Activated CD4-positive, alpha-beta T cell treated with anti-CD3 and anti-CD28 coated beads, Interleukin-2, amount 10 ng/mL, durations not matched to agents 24 days and 14 days (primary cell): Measurements from ENCODE around the gene GALNT18. TPM values are rescaled to one million over a fixed set of nuclear protein-coding genes. Genes with fewer than 3 reads are reported as not detected.

Experiments used
- DNase-seq: peaks from one replicate; pipeline ENCODE4 v3.0.0; 2022
- H3K27ac Mint-ChIP-seq: one replicate; pipeline ENCODE4 v1.8.0; 2022; ENCODE audit warnings: mild to moderate bottlenecking, mixed read lengths
- H3K27me3 Mint-ChIP-seq: one replicate; pipeline ENCODE4 v1.8.0; 2022; ENCODE audit warnings: mixed read lengths
- H3K36me3 Mint-ChIP-seq: one replicate; pipeline ENCODE4 v1.8.0; 2022; ENCODE audit warnings: low read depth, mild to moderate bottlenecking, mixed read lengths
- H3K4me1 Mint-ChIP-seq: one replicate; pipeline ENCODE4 v1.8.0; 2021; ENCODE audit warnings: mixed read lengths
- H3K4me3 Mint-ChIP-seq: one replicate; pipeline ENCODE4 v1.8.0; 2022; ENCODE audit warnings: mild to moderate bottlenecking, moderate library complexity, mixed read lengths
- H3K9me3 Mint-ChIP-seq: one replicate; pipeline ENCODE4 v1.8.0; 2021; ENCODE audit warnings: mixed read lengths
- intact Hi-C: fragments of 100-400 bp; cut with micrococcal nuclease; formaldehyde crosslinking; loops from one replicate; pipeline ENCODE4 v1.15.1; 2023
- total RNA-seq: library from RNA; stranded (reverse); gene quantifications from 2 replicates; pipeline ENCODE4 v1.2.3, GENCODE V29; 2022

GALNT18 gene
- total RNA-seq, 1 donor from 2014 or later, result 8.6 TPM

- Mint-ChIP-seq H3K36me3 (no peaks in the 10 kb centered on the region), H3K4me1 (no peaks in the 10 kb centered on the region), H3K9me3 (peaks cover 8% of the 10 kb centered on the region), H3K27ac (no peak overlapping the region), H3K27me3 (peaks cover 45% of the 10 kb centered on the region), H3K4me3 (no peak overlapping the region)
- DNase-seq, result no peak
- intact Hi-C loops, result no loop called here
Observed at GRCh38 chr11:11641581-11641980, 19.8 kb upstream of the GALNT18 start.

- intact Hi-C loops, result no loop called here
Observed at GRCh38 chr11:11640996-11641395, 19.2 kb upstream of the GALNT18 start.

GRCh38 chr11:11640152-11640551 lies 18.3 kb upstream of the GALNT18 start:
- intact Hi-C loops, result no loop called here
- Mint-ChIP-seq H3K27ac (no peak overlapping the region), H3K27me3 (peaks cover 35% of the 10 kb centered on the region), H3K4me3 (no peak overlapping the region), H3K4me1 (no peaks in the 10 kb centered on the region), H3K36me3 (no peaks in the 10 kb centered on the region), H3K9me3 (peaks cover 4% of the 10 kb centered on the region)
- no peak for DNase-seq

More at GRCh38 chr11:11640996-11641395, 19.2 kb upstream of the GALNT18 start:
- Mint-ChIP-seq H3K27ac (no peak overlapping the region), H3K27me3 (peaks cover 39% of the 10 kb centered on the region), H3K9me3 (peaks cover 7% of the 10 kb centered on the region), H3K36me3 (no peaks in the 10 kb centered on the region), H3K4me3 (no peak overlapping the region), H3K4me1 (no peaks in the 10 kb centered on the region)
- DNase-seq, result no peak

- H3K4me1 Mint-ChIP-seq, result no peaks in the 10 kb centered on the region
- H3K27me3 Mint-ChIP-seq, result peaks cover 17% of the 10 kb centered on the region
- intact Hi-C loops, result no loop called here
- no peaks in the 10 kb centered on the region for H3K9me3 Mint-ChIP-seq
- DNase-seq, result no peak
- H3K4me3 Mint-ChIP-seq, result no peak overlapping the region
- no peaks in the 10 kb centered on the region for H3K36me3 Mint-ChIP-seq
- no peak overlapping the region for H3K27ac Mint-ChIP-seq
Observed at GRCh38 chr11:11636671-11637070, 14.9 kb upstream of the GALNT18 start.

- H3K4me3 Mint-ChIP-seq, result no peak overlapping the region
- DNase-seq, result no peak
- H3K9me3 Mint-ChIP-seq, result no peaks in the 10 kb centered on the region
- no peaks in the 10 kb centered on the region for H3K4me1 Mint-ChIP-seq
- no peak overlapping the region for H3K27ac Mint-ChIP-seq
- intact Hi-C loops, result no loop called here
- H3K27me3 Mint-ChIP-seq, result peaks cover 15% of the 10 kb centered on the region
- H3K36me3 Mint-ChIP-seq, result no peaks in the 10 kb centered on the region
Observed at GRCh38 chr11:11635443-11635842, 13.6 kb upstream of the GALNT18 start.

GRCh38 chr11:11629368-11629767 lies 7.6 kb upstream of the GALNT18 start:
- H3K4me1 Mint-ChIP-seq, result no peaks in the 10 kb centered on the region
- H3K27me3 Mint-ChIP-seq, result peaks cover 40% of the 10 kb centered on the region
- intact Hi-C loops, result loop anchor here (10.0 kb wide), 1 partner anchor 215 kb away; the partner anchor contains the start of gene USP47
- H3K4me3 Mint-ChIP-seq, result no peak overlapping the region
- no peaks in the 10 kb centered on the region for H3K36me3 Mint-ChIP-seq
- no peaks in the 10 kb centered on the region for H3K9me3 Mint-ChIP-seq
- no peak for DNase-seq
- no peak overlapping the region for H3K27ac Mint-ChIP-seq

- H3K36me3 Mint-ChIP-seq, result no peaks in the 10 kb centered on the region
- H3K27me3 Mint-ChIP-seq, result peaks cover 45% of the 10 kb centered on the region
- H3K4me3 Mint-ChIP-seq, result no peak overlapping the region
- no peak for DNase-seq
- intact Hi-C loops, result loop anchor here (10.0 kb wide), 1 partner anchor 216 kb away; the partner anchor contains the start of gene USP47
- no peaks in the 10 kb centered on the region for H3K9me3 Mint-ChIP-seq
- no peaks in the 10 kb centered on the region for H3K4me1 Mint-ChIP-seq
- no peak overlapping the region for H3K27ac Mint-ChIP-seq
Observed at GRCh38 chr11:11628651-11629050, 6.8 kb upstream of the GALNT18 start.

- Mint-ChIP-seq H3K36me3 (no peaks in the 10 kb centered on the region), H3K9me3 (no peaks in the 10 kb centered on the region), H3K4me1 (peaks cover 3% of the 10 kb centered on the region), H3K27me3 (peaks cover 56% of the 10 kb centered on the region), H3K4me3 (no peak overlapping the region), H3K27ac (no peak overlapping the region)
- intact Hi-C loops, result loop anchor here (10.0 kb wide), 1 partner anchor 219 kb away; the partner anchor contains the start of gene USP47
- no peak for DNase-seq
Observed at GRCh38 chr11:11626128-11626527, 4.3 kb upstream of the GALNT18 start.

GRCh38 chr11:11624926-11625325 lies 3.1 kb upstream of the GALNT18 start:
- intact Hi-C loops, result loop anchor here (10.0 kb wide), 1 partner anchor 220 kb away; the partner anchor contains the start of gene USP47
- Mint-ChIP-seq H3K27me3 (peaks cover 51% of the 10 kb centered on the region), H3K4me3 (no peak overlapping the region)

GRCh38 chr11:11624204-11624603 lies 2.4 kb upstream of the GALNT18 start:
- Mint-ChIP-seq H3K9me3 (no peaks in the 10 kb centered on the region), H3K27ac (no peak overlapping the region), H3K4me3 (no peak overlapping the region), H3K36me3 (no peaks in the 10 kb centered on the region), H3K4me1 (peaks cover 3% of the 10 kb centered on the region), H3K27me3 (peaks cover 55% of the 10 kb centered on the region)
- intact Hi-C loops, result loop anchor here (10.0 kb wide), 1 partner anchor 221 kb away; the partner anchor contains the start of gene USP47
- no peak for DNase-seq

More at GRCh38 chr11:11624926-11625325, 3.1 kb upstream of the GALNT18 start:
- Mint-ChIP-seq H3K36me3 (no peaks in the 10 kb centered on the region), H3K27ac (no peak overlapping the region), H3K9me3 (no peaks in the 10 kb centered on the region), H3K4me1 (peaks cover 3% of the 10 kb centered on the region)
- DNase-seq, result no peak

GRCh38 chr11:11622772-11623171 lies 967 bp upstream of the GALNT18 start:
- Mint-ChIP-seq H3K27me3 (peaks cover 56% of the 10 kb centered on the region), H3K4me3 (peak overlapping the region; percentile 21), H3K4me1 (peaks cover 7% of the 10 kb centered on the region), H3K36me3 (no peaks in the 10 kb centered on the region), H3K9me3 (no peaks in the 10 kb centered on the region), H3K27ac (no peak overlapping the region)
- intact Hi-C loops, result loop anchor here (10.0 kb wide), 1 partner anchor 222 kb away; the partner anchor contains the start of gene USP47
- DNase-seq, result no peak

- H3K27me3 Mint-ChIP-seq, result peaks cover 56% of the 10 kb centered on the region
- peaks cover 9% of the 10 kb centered on the region for H3K4me1 Mint-ChIP-seq
- H3K36me3 Mint-ChIP-seq, result no peaks in the 10 kb centered on the region
- peak overlapping the region; percentile 88 for H3K4me3 Mint-ChIP-seq
- H3K27ac Mint-ChIP-seq, result no peak overlapping the region
- intact Hi-C loops, result loop anchor here (10.0 kb wide), 1 partner anchor 222 kb away; the partner anchor contains the start of gene USP47
- H3K9me3 Mint-ChIP-seq, result no peaks in the 10 kb centered on the region
- DNase-seq, result no peak
Observed at GRCh38 chr11:11622340-11622706, 518 bp upstream of the GALNT18 start.

- Mint-ChIP-seq H3K4me1 (peaks cover 9% of the 10 kb centered on the region), H3K27ac (peak overlapping the region; percentile 76), H3K4me3 (peak overlapping the region; percentile 88), H3K9me3 (no peaks in the 10 kb centered on the region), H3K36me3 (no peaks in the 10 kb centered on the region), H3K27me3 (peaks cover 51% of the 10 kb centered on the region)
- peak; percentile 78 for DNase-seq
- intact Hi-C loops, result loop anchor here (10.0 kb wide), 1 partner anchor 224 kb away; the partner anchor contains the start of gene USP47
Observed at GRCh38 chr11:11620921-11621572, 758 bp downstream of the GALNT18 start.

- Mint-ChIP-seq H3K36me3 (no peaks in the 10 kb centered on the region), H3K27me3 (peaks cover 47% of the 10 kb centered on the region)
- peak; percentile 65 for DNase-seq
Observed at GRCh38 chr11:11620173-11620920, 1.5 kb downstream of the GALNT18 start.

More at GRCh38 chr11:11620173-11620920, 1.5 kb downstream of the GALNT18 start:
- Mint-ChIP-seq H3K27ac (peak overlapping the region; percentile 76), H3K4me3 (peak overlapping the region; percentile 88), H3K4me1 (peaks cover 9% of the 10 kb centered on the region), H3K9me3 (no peaks in the 10 kb centered on the region)
- intact Hi-C loops, result loop anchor here (10.0 kb wide), 1 partner anchor 224 kb away; the partner anchor contains the start of gene USP47
